HCT116 (cell line): Measurements from ENCODE around the gene TNFSF13. TPM values are rescaled to one million over a fixed set of nuclear protein-coding genes. Genes with fewer than 3 reads are reported as not detected.

ENCODE experiments used
- ATAC-seq: fragments of 200-7000 bp; cut with Tn5 transposase; 2 replicates; pipeline ENCODE4 v1.9.1; 2020; ENCODE audit warnings: mild to moderate bottlenecking, moderate library complexity
- BruUV-seq: library from RNA; stranded (reverse); fragments of 400-500 nt; replicated peaks from 2 replicates; lab custom pipeline; 2021; lab: Mats Ljungman, UMichigan
- CTCF ChIA-PET: fragments of 300-600 bp; sonication (Branson Sonifier 250); formaldehyde crosslinking; loops from one replicate; lab custom pipeline; 2021; ENCODE audit warnings: antibody characterized with exemption; lab: Charles Lee
- POLR2A ChIA-PET: fragments of 300-600, 350-600 bp; sonication (Branson Sonifier 250); formaldehyde crosslinking; loops from one replicate; lab custom pipeline; 2021; ENCODE audit warnings: antibody characterized with exemption; lab: Charles Lee
- RAD21 ChIA-PET, 2 experiments: fragments of 300-600 bp; sonication (Branson Sonifier 250); formaldehyde crosslinking; loops; one replicate each; lab custom pipeline; 2023; ENCODE audit warnings: low total read pairs in 2 of 2; ENCODE audit not compliant: uncharacterized antibody in 2 of 2, unreplicated experiment in 2 of 2, low non-redundant PET in 1 of 2; lab: Charles Lee
- DNase-seq: peaks from one replicate; pipeline ENCODE4 v3.0.0-alpha.2; 2010; ENCODE audit warnings: low read depth, low spot score
- H2AFZ ChIP-seq: fragments of 200-600 bp; shearing (Covaris generic), sonication (generic); 2 replicates; pipeline ENCODE4 v1.6.1; 2017; ENCODE audit warnings: low read depth, mixed run types, mixed read lengths, antibody characterized with exemption, low read length; ENCODE audit not compliant: poor library complexity, severe bottlenecking
- H3K27ac ChIP-seq: 2 replicates; pipeline ENCODE4 v1.5.1; 2012; ENCODE audit warnings: low read depth, low read length
- H3K27me3 ChIP-seq: fragments of 200-600 bp; sonication (generic); 2 replicates; pipeline ENCODE4 v1.6.1; 2016; ENCODE audit warnings: mixed run types, low read length, mixed read lengths; ENCODE audit not compliant: insufficient read depth
- H3K36me3 ChIP-seq, 2 experiments: fragments of 200-500 bp in 1 of 2; fragments of 200-600 bp in 1 of 2; sonication (Bioruptor generic) in 1 of 2; sonication (generic) in 1 of 2; 2 replicates each; pipeline versions ENCODE4 v1.5.1 to v1.6.1; 2014 to 2016; ENCODE audit warnings: low read length in 2 of 2, inconsistent platforms in 1 of 2, mixed read lengths in 1 of 2, mixed run types in 1 of 2; ENCODE audit not compliant: insufficient read depth in 2 of 2, control insufficient read depth in 1 of 2
- H3K4me1 ChIP-seq, 2 experiments: fragments of 200-600 bp in 1 of 2; sonication (generic) in 1 of 2; 2 replicates each; pipeline versions ENCODE4 v1.5.1 to v1.6.1; 2012 to 2017; ENCODE audit warnings: low read length in 2 of 2, inconsistent platforms in 1 of 2, mild to moderate bottlenecking in 1 of 2, mixed read lengths in 1 of 2, mixed run types in 1 of 2, moderate library complexity in 1 of 2; ENCODE audit not compliant: insufficient read depth in 2 of 2, control insufficient read depth in 1 of 2
- H3K4me2 ChIP-seq: fragments of 200-600 bp; sonication (generic); 2 replicates; pipeline ENCODE4 v1.6.1; 2017; ENCODE audit warnings: mixed run types, low read length, mixed read lengths
- H3K4me3 ChIP-seq, 2 experiments: fragments of 200-600 bp in 1 of 2; sonication (generic) in 1 of 2; replicated peaks in 1 of 2; 2 replicates each; pipeline ENCODE4 v1.5.1; 2011 to 2016; ENCODE audit warnings: low read length in 2 of 2, control low read depth in 1 of 2, low read depth in 1 of 2, mild to moderate bottlenecking in 1 of 2, mixed read lengths in 1 of 2, mixed run types in 1 of 2
- H3K79me2 ChIP-seq: fragments of 200-600 bp; sonication (generic); 2 replicates; pipeline ENCODE4 v1.6.1; 2017; ENCODE audit warnings: mild to moderate bottlenecking, mixed run types, low read length, moderate library complexity, mixed read lengths; ENCODE audit not compliant: insufficient read depth
- H3K9ac ChIP-seq: fragments of 200-600 bp; sonication (generic); 2 replicates; pipeline ENCODE4 v1.6.1; 2016; ENCODE audit warnings: low read length, mixed read lengths
- H3K9me2 ChIP-seq: fragments of 200-600 bp; sonication (generic), shearing (Covaris generic); 2 replicates; pipeline ENCODE4 v1.6.1; 2017; ENCODE audit warnings: mixed run types, mild to moderate bottlenecking, moderate library complexity; ENCODE audit not compliant: insufficient read depth
- H3K9me3 ChIP-seq, 2 experiments: fragments of 200-500 bp in 1 of 2; fragments of 200-600 bp in 1 of 2; sonication (Bioruptor generic) in 1 of 2; sonication (generic) in 1 of 2; 2 replicates each; pipeline ENCODE4 v1.6.1; 2014 to 2017; ENCODE audit warnings: low read length in 2 of 2, mixed read lengths in 2 of 2, inconsistent platforms in 1 of 2, low read depth in 1 of 2, mild to moderate bottlenecking in 1 of 2, mixed run types in 1 of 2, moderate library complexity in 1 of 2; ENCODE audit not compliant: control insufficient read depth in 1 of 2, insufficient read depth in 1 of 2
- H4K20me1 ChIP-seq: fragments of 200-600 bp; sonication (generic), shearing (Covaris generic); 2 replicates; pipeline ENCODE4 v1.6.1; 2017; ENCODE audit warnings: mixed run types, mild to moderate bottlenecking, moderate library complexity; ENCODE audit not compliant: insufficient read depth
- ATF3 ChIP-seq: IDR thresholded peaks from 2 replicates; pipeline ENCODE4 v1.6.1; 2012
- CEBPB ChIP-seq: IDR thresholded peaks from 2 replicates; pipeline ENCODE4 v1.6.1; 2012; ENCODE audit warnings: low read depth
- CTCF ChIP-seq, 3 experiments: fragments of 200-600 bp in 1 of 3; sonication (generic) in 1 of 3; IDR thresholded peaks in 2 of 3; conservative IDR thresholded peaks in 1 of 3; 2 replicates each; pipeline ENCODE4 v1.5.1; 2012 to 2017; ENCODE audit warnings: low read depth in 2 of 3, low read length in 2 of 3, antibody characterized with exemption in 1 of 3, borderline replicate concordance in 1 of 3, control low read depth in 1 of 3, mild to moderate bottlenecking in 1 of 3, mixed read lengths in 1 of 3, mixed run types in 1 of 3, moderate library complexity in 1 of 3; ENCODE audit not compliant: insufficient read depth in 1 of 3
- EGR1 ChIP-seq: IDR thresholded peaks from 2 replicates; pipeline ENCODE4 v1.6.1; 2012; ENCODE audit warnings: low read depth
- ELF1 ChIP-seq: IDR thresholded peaks from 2 replicates; pipeline ENCODE4 v1.6.1; 2012; ENCODE audit warnings: low read depth, borderline replicate concordance
- FOSL1 ChIP-seq: IDR thresholded peaks from 2 replicates; pipeline ENCODE4 v1.6.1; 2012; ENCODE audit warnings: low read depth
- JUND ChIP-seq: IDR thresholded peaks from 2 replicates; pipeline ENCODE4 v1.6.1; 2012
- MAX ChIP-seq: IDR thresholded peaks from 2 replicates; pipeline ENCODE4 v1.6.1; 2012
- POLR2A ChIP-seq: IDR thresholded peaks from 2 replicates; pipeline ENCODE4 v1.7.0; 2011; ENCODE audit warnings: borderline replicate concordance; ENCODE audit not compliant: insufficient read depth, insufficient read length; ENCODE audit errors: extremely low read depth
- POLR2AphosphoS5 ChIP-seq: IDR thresholded peaks from 2 replicates; pipeline ENCODE4 v1.6.1; 2011; ENCODE audit warnings: mild to moderate bottlenecking, low read depth, low read length, moderate library complexity
- RAD21 ChIP-seq: IDR thresholded peaks from 2 replicates; pipeline ENCODE4 v1.6.1; 2012; ENCODE audit warnings: low read depth, mild to moderate bottlenecking
- SP1 ChIP-seq: IDR thresholded peaks from 2 replicates; pipeline ENCODE4 v1.6.1; 2012; ENCODE audit warnings: low read depth
- YY1 ChIP-seq: IDR thresholded peaks from 2 replicates; pipeline ENCODE4 v1.6.1; 2011; ENCODE audit warnings: low read length, low read depth, moderate library complexity, mild to moderate bottlenecking; ENCODE audit not compliant: insufficient replicate concordance; ENCODE audit errors: extremely low read depth
- ZFX ChIP-seq: fragments of 450-650 bp; IDR thresholded peaks from 2 replicates; pipeline ENCODE4 v1.6.1; 2017
- ZNF274 ChIP-seq: fragments of 200-500 bp; sonication (Bioruptor generic); IDR thresholded peaks from 2 replicates; pipeline ENCODE4 v1.6.1; 2014; ENCODE audit warnings: mild to moderate bottlenecking, low read depth, low read length, inconsistent platforms
- intact Hi-C: fragments of 100-400 bp; cut with micrococcal nuclease; formaldehyde crosslinking; loops from 2 replicates; pipeline ENCODE4 v1.10.0; 2022
- total RNA-seq: library from RNA; stranded (reverse); gene quantifications from one replicate; pipeline ENCODE4 v1.2.1, GENCODE V29; 2021; ENCODE audit not compliant: unreplicated experiment
- TF ChIP-seq, protein P1 (sequence below): IDR thresholded peaks from 2 replicates; pipeline ENCODE4 v1.6.1; 2011; ENCODE audit warnings: mild to moderate bottlenecking, low read length, moderate library complexity; ENCODE audit not compliant: insufficient replicate concordance; ENCODE audit errors: extremely low read depth
- TF ChIP-seq, protein P2 (sequence below): IDR thresholded peaks from 2 replicates; pipeline ENCODE4 v1.6.1; 2012; ENCODE audit warnings: low read depth

Gene TNFSF13
- total RNA-seq, 1 experiment from 2014 or later, result 0.71 TPM

- no peak for TF ChIP-seq RAD21
- TF ChIP-seq YY1, result no peak
- no peak for TF ChIP-seq CTCF (IDR thresholded peaks at IDR 0.05 in 2 of 3, conservative IDR thresholded peaks at IDR 0.05 in 1 of 3; ENCODE audit: borderline replicate concordance in 1 of 3, insufficient read depth in 1 of 3, low read depth in 2 of 3, low read length in 2 of 3)
- no peak for TF ChIP-seq FOSL1
- TF ChIP-seq ATF3, result no peak
- TF ChIP-seq POLR2AphosphoS5, result no peak
- TF ChIP-seq MAX, result no peak
- no peak for TF ChIP-seq CEBPB
- no peak for TF ChIP-seq SP1
- TF ChIP-seq ELF1, result no peak
- no peak for TF ChIP-seq JUND
- no peak for TF ChIP-seq ZNF274
- no peak for TF ChIP-seq POLR2A
- no peak for TF ChIP-seq ZFX
- TF ChIP-seq, protein P1, sequence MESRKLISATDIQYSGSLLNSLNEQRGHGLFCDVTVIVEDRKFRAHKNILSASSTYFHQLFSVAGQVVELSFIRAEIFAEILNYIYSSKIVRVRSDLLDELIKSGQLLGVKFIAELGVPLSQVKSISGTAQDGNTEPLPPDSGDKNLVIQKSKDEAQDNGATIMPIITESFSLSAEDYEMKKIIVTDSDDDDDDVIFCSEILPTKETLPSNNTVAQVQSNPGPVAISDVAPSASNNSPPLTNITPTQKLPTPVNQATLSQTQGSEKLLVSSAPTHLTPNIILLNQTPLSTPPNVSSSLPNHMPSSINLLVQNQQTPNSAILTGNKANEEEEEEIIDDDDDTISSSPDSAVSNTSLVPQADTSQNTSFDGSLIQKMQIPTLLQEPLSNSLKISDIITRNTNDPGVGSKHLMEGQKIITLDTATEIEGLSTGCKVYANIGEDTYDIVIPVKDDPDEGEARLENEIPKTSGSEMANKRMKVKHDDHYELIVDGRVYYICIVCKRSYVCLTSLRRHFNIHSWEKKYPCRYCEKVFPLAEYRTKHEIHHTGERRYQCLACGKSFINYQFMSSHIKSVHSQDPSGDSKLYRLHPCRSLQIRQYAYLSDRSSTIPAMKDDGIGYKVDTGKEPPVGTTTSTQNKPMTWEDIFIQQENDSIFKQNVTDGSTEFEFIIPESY, result no peak
- no peak for TF ChIP-seq EGR1
- TF ChIP-seq, protein P2, sequence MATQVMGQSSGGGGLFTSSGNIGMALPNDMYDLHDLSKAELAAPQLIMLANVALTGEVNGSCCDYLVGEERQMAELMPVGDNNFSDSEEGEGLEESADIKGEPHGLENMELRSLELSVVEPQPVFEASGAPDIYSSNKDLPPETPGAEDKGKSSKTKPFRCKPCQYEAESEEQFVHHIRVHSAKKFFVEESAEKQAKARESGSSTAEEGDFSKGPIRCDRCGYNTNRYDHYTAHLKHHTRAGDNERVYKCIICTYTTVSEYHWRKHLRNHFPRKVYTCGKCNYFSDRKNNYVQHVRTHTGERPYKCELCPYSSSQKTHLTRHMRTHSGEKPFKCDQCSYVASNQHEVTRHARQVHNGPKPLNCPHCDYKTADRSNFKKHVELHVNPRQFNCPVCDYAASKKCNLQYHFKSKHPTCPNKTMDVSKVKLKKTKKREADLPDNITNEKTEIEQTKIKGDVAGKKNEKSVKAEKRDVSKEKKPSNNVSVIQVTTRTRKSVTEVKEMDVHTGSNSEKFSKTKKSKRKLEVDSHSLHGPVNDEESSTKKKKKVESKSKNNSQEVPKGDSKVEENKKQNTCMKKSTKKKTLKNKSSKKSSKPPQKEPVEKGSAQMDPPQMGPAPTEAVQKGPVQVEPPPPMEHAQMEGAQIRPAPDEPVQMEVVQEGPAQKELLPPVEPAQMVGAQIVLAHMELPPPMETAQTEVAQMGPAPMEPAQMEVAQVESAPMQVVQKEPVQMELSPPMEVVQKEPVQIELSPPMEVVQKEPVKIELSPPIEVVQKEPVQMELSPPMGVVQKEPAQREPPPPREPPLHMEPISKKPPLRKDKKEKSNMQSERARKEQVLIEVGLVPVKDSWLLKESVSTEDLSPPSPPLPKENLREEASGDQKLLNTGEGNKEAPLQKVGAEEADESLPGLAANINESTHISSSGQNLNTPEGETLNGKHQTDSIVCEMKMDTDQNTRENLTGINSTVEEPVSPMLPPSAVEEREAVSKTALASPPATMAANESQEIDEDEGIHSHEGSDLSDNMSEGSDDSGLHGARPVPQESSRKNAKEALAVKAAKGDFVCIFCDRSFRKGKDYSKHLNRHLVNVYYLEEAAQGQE, result no peak
- Histone ChIP-seq H3K9ac (no peak overlapping the region), H3K36me3 (no peaks in the 10 kb centered on the region), H3K27me3 (no peaks in the 10 kb centered on the region), H3K79me2 (no peaks in the 10 kb centered on the region), H3K27ac (no peak overlapping the region), H3K9me3 (no peaks in the 10 kb centered on the region), H3K4me2 (no peak overlapping the region), H3K4me1 (peaks cover 6 to 19% of the 10 kb centered on the region in 2 experiments), H3K9me2 (no peaks in the 10 kb centered on the region), H2AFZ (no peak overlapping the region), H3K4me3 (no peak overlapping the region), H4K20me1 (no peaks in the 10 kb centered on the region)
- DNase-seq, result no peak
- CTCF ChIA-PET, result interaction anchor here (2.0 kb wide), 1 partner anchor 8 kb away, joined by 5 read pairs; no protein-coding TSS in a partner anchor
- POLR2A ChIA-PET, result no interaction called here
- ATAC-seq, result no peak
- RAD21 ChIA-PET, result no interaction called here
- BruUV-seq, result no TSS peak
- intact Hi-C loops, result no loop called here
Measured at GRCh38 chr17:7552621-7553051, 5.9 kb upstream of the TNFSF13 start.
